Transverse colon (tissue), 4 donors: ENCODE data around the gene SLC40A1. TPM values are rescaled to one million over a fixed set of nuclear protein-coding genes. Genes with fewer than 3 reads are reported as not detected.

Experiments used
- DNase-seq: peaks from one replicate; pipeline ENCODE4 v3.0.0-alpha.2; 2019
- H3K27ac ChIP-seq, 4 donors: fragments of 200-600 bp; sonication (generic); 2 replicates each; pipeline ENCODE4 v1.5.1; 2016 to 2018; ENCODE audit warnings: inconsistent platforms in 4 of 4
- H3K27me3 ChIP-seq: fragments of 200-600 bp; sonication (generic); 2 replicates; pipeline ENCODE4 v1.5.1; 2017; ENCODE audit warnings: inconsistent platforms
- H3K36me3 ChIP-seq, 4 donors: fragments of 200-600 bp; sonication (generic); 2 replicates each; pipeline ENCODE4 v1.5.1; 2017 to 2019; ENCODE audit warnings: inconsistent platforms in 4 of 4
- H3K4me1 ChIP-seq, 4 donors: fragments of 200-600 bp; sonication (generic); 2 replicates each; pipeline ENCODE4 v1.5.1; 2017 to 2020; ENCODE audit warnings: inconsistent platforms in 4 of 4
- H3K4me3 ChIP-seq, 4 donors: fragments of 200-600 bp; sonication (generic); 1 replicate in 1 of 4; 2 replicates in 3 of 4; pipeline versions ENCODE4 v1.5.1 to v1.6.1; 2017 to 2019; ENCODE audit warnings: inconsistent platforms in 4 of 4
- H3K9me3 ChIP-seq, 2 donors: fragments of 200-600 bp; sonication (generic); 2 replicates each; pipeline ENCODE4 v1.5.1; 2017 to 2019; ENCODE audit warnings: inconsistent platforms in 2 of 2
- EP300 ChIP-seq: sonication (generic); formaldehyde crosslinking; IDR thresholded peaks from one replicate; pipeline ENCODE4 v1.6.1; 2017; ENCODE audit warnings: antibody characterized with exemption, low read depth
- POLR2A ChIP-seq: fragments of 450-650 bp; IDR thresholded peaks from one replicate; pipeline ENCODE4 v1.6.1; 2016; ENCODE audit warnings: antibody characterized with exemption, mild to moderate bottlenecking, moderate library complexity
- POLR2AphosphoS5 ChIP-seq, 3 donors: sonication (generic); formaldehyde crosslinking; IDR thresholded peaks; one replicate each; pipeline ENCODE4 v1.6.1; 2016; ENCODE audit warnings: antibody characterized with exemption in 3 of 3
- WGBS, 2 donors: methylation state at CpG; one replicate each; pipeline ENCODE4 v1.1.5; 2018; ENCODE audit warnings: low coverage in 1 of 2; 5-methylcytosine and 5-hydroxymethylcytosine counted together
- in situ Hi-C, 4 donors: fragments of 200-750 bp; cut with MboI; loops; one replicate each; pipeline versions ENCODE4 v1.15.0 to v1.15.1; 2017; ENCODE audit warnings: low sequenced_read_pairs in 3 of 4, low pct_ligation_motif_present in 1 of 4, low pct_unique_long_range_greater_than_20kb in 1 of 4
- intact Hi-C: fragments of 100-400 bp; cut with DNase I; formaldehyde crosslinking; loops from one replicate; pipeline ENCODE4 v1.15.1; 2023; ENCODE audit warnings: low total_unique reads
- total RNA-seq, 4 donors: library from RNA; depleted of rRNA; stranded (reverse); fragments of >200 nt; gene quantifications; one replicate each; pipeline ENCODE4 v1.1.0, GENCODE V29; 2016
- TF ChIP-seq, protein P1 (sequence below), 5 experiments: fragments of 200-600 bp in 3 of 5; fragments of 450-650 bp in 2 of 5; sonication (generic) in 3 of 5; IDR thresholded peaks; 1 replicate in 2 of 5; 2 replicates in 3 of 5; pipeline ENCODE4 v1.5.1; 2016 to 2017; ENCODE audit warnings: antibody characterized with exemption in 5 of 5, inconsistent platforms in 3 of 5, mild to moderate bottlenecking in 2 of 5, moderate library complexity in 1 of 5

Gene SLC40A1
- total RNA-seq, 4 donors from 2014 or later: 26.3 to 345 (median 186) TPM

DNA sequence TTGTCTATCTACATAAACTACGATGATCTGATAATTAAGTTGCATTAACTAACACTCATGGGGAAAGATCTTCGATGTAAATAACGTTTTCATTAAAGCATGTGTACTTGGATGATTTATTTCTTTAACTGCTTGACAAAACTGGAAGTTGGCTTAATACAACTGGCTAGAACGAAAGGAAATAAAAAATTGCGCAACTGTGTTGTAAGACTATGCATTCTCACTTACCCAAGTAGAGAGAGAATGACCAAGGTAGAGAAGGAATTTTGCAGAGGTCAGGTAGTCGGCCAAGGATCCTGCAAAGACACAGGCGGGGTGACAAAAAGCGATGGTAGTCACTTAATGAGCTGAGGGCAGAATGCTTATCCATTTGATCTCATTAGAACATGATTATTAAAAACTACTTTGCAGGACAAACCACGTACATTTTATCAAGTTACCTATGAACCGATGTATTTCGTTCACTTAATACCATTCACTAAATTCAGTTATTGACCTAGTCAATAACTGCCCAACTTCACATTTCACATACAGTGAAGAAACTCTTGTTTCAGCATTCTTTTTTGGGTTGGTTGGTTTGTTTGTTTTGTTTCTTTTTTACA is 900 bp downstream of the SLC40A1 start:
- TF ChIP-seq POLR2A (no peak), POLR2AphosphoS5 (IDR thresholded peaks at IDR 0.05) (peak in 2 of 3 donors; percentile 8 to 62), EP300 (no peak)
- TF ChIP-seq, protein P1, sequence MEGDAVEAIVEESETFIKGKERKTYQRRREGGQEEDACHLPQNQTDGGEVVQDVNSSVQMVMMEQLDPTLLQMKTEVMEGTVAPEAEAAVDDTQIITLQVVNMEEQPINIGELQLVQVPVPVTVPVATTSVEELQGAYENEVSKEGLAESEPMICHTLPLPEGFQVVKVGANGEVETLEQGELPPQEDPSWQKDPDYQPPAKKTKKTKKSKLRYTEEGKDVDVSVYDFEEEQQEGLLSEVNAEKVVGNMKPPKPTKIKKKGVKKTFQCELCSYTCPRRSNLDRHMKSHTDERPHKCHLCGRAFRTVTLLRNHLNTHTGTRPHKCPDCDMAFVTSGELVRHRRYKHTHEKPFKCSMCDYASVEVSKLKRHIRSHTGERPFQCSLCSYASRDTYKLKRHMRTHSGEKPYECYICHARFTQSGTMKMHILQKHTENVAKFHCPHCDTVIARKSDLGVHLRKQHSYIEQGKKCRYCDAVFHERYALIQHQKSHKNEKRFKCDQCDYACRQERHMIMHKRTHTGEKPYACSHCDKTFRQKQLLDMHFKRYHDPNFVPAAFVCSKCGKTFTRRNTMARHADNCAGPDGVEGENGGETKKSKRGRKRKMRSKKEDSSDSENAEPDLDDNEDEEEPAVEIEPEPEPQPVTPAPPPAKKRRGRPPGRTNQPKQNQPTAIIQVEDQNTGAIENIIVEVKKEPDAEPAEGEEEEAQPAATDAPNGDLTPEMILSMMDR (IDR thresholded peaks at IDR 0.05): no peak
- Histone ChIP-seq H3K36me3 (peaks cover 0 to under 1% (median 0%) of the 10 kb centered on the region in 4 donors), H3K9me3 (no peaks in the 10 kb centered on the region), H3K27me3 (no peaks in the 10 kb centered on the region), H3K4me1 (peaks cover 9 to 72% (median 33%) of the 10 kb centered on the region in 4 donors), H3K4me3 (peak overlapping the region; percentile 57 to 78 (median 64)), H3K27ac (peak overlapping the region; percentile 91 to 94 (median 92))
- in situ Hi-C loops: loop anchor here in 1 of 4 donors (10.0 kb wide), 1 partner anchor 115 kb away; no protein-coding TSS in a partner anchor
- WGBS, 2 donors: 43 to 56% methylated on average over 11 of the region's 11 CpGs
- DNase-seq: no peak
- intact Hi-C loops: no loop called here

- H3K36me3 ChIP-seq: peaks cover 0 to 13% (median 0%) of the 10 kb centered on the region in 4 donors
- peak overlapping the region in 1 of 4 donors; percentile 78 for H3K4me3 ChIP-seq
- TF ChIP-seq EP300 (no peak), POLR2AphosphoS5 (IDR thresholded peaks at IDR 0.05) (no peak), POLR2A (no peak)
- TF ChIP-seq, protein P1 (IDR thresholded peaks at IDR 0.05): no peak
- in situ Hi-C loops: loop anchor here in 1 of 4 donors (10.0 kb wide), 1 partner anchor 114 kb away; no protein-coding TSS in a partner anchor
- intact Hi-C loops: no loop called here
- peaks cover 9 to 74% (median 38%) of the 10 kb centered on the region in 4 donors for H3K4me1 ChIP-seq
- no peaks in the 10 kb centered on the region for H3K27me3 ChIP-seq
- peak overlapping the region in 1 of 4 donors; percentile 19 for H3K27ac ChIP-seq
- WGBS, 2 donors: 48% methylated on average over 1 of the region's 1 CpG; no CpG with 5 or more reads in 1 of the 2 donors
- DNase-seq: no peak
- no peaks in the 10 kb centered on the region for H3K9me3 ChIP-seq
Measured at GRCh38 chr2:189578272-189578950, 2.2 kb downstream of the SLC40A1 start.

DNA sequence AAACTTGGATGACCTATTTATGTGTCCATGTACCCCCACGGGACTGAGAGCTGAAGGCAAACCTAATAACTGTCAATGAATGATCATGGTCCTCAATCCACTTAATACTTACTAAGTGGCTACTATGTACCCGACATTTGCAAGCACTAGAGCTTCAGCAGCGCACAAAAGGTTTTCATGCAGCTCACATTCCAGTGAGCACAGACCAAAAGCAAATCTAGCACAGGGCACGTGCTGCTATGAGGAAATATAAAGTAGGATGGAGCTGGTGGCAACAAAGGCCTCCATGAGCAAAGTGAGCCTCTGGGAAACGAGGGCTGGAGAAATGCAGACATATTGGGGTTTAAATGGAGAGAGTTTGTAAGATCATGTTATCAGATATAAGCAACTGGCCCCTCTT is 3.5 kb downstream of the SLC40A1 start:
- TF ChIP-seq POLR2A: no peak
- no peaks in the 10 kb centered on the region for H3K27me3 ChIP-seq
- H3K36me3 ChIP-seq: peaks cover 0 to 16% (median 3%) of the 10 kb centered on the region in 4 donors
- intact Hi-C loops: no loop called here
- peak overlapping the region in 1 of 4 donors; percentile 46 for H3K27ac ChIP-seq
- in situ Hi-C loops: loop anchor here in 1 of 4 donors (10.0 kb wide), 1 partner anchor 112 kb away; no protein-coding TSS in a partner anchor
- peaks cover 9 to 74% (median 38%) of the 10 kb centered on the region in 4 donors for H3K4me1 ChIP-seq
- H3K9me3 ChIP-seq: no peaks in the 10 kb centered on the region
- WGBS, 2 donors: 54 to 60% methylated on average over 4 to 5 of the region's 5 CpGs
- H3K4me3 ChIP-seq: peak overlapping the region in 1 of 4 donors; percentile 14
- DNase-seq: no peak

DNA sequence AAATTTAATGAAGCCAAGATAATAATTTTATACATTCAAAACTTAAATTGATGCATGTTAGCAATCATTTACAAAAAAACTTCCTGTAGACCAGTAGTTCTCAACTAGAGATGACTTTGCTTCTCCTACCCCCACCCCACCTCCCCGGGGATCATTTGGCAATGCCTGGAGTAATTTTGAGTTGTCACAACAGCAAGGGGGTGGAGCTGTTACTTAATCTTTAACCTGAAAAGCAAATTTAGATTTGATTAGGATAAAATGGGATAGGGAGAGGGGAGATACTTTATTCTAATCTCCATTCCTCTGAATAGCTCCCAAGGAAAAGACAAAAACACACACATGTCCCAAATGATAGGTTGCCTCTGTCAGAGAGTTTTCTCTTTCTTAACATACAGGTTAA is 4.2 kb downstream of the SLC40A1 start:
- Histone ChIP-seq H3K4me3 (peak overlapping the region in 1 of 4 donors; percentile 14), H3K4me1 (peaks cover 3 to 66% (median 35%) of the 10 kb centered on the region in 4 donors), H3K27me3 (no peaks in the 10 kb centered on the region), H3K27ac (peak overlapping the region in 3 of 4 donors; percentile 3 to 46 (median 10)), H3K36me3 (peaks cover 0 to 16% (median 3%) of the 10 kb centered on the region in 4 donors), H3K9me3 (no peaks in the 10 kb centered on the region)
- DNase-seq: no peak
- intact Hi-C loops (no loop called here), in situ Hi-C loops (loop anchor here in 1 of 4 donors (10.0 kb wide), 1 partner anchor 112 kb away; no protein-coding TSS in a partner anchor)
- no peak for TF ChIP-seq EP300
- 20 to 22% methylated on average over 1 of the region's 1 CpG for WGBS, 2 donors
